CD4-positive, alpha-beta T cell treated with Interleukin-12 subunit alpha and Interleukin-12 subunit beta, for 1 hour (primary cell): ENCODE data around the gene F12.
A peak's percentile ranks its signal among the peaks of the same experiment; 100 is the strongest.
"Not testable (repeated sequence)": the region's sequence is repeated elsewhere in the genome, so short reads cannot be mapped to it uniquely, and the experiment has no call there.

Experiments
- DNase-seq: peaks from one replicate; pipeline ENCODE4 v3.0.0-alpha.2; 2020

Gene F12

GRCh38 chr5:177385720-177386119, 23.6 kb downstream of the F12 start:
- no peak for DNase-seq

GRCh38 chr5:177384134-177384533, 25.2 kb downstream of the F12 start, which contains the start of gene SLC34A1:
SLC34A1 (plus strand) TSS chr5:177384434; CDS start chr5:177385742, 1,308 bp downstream.
- DNase-seq: no peak

GRCh38 chr5:177383181-177383580, 26.2 kb downstream of the F12 start:
- no peak for DNase-seq

- DNase-seq: no peak
Observed at GRCh38 chr5:177382423-177383029, 26.8 kb downstream of the F12 start.

- no peak for DNase-seq
Observed at GRCh38 chr5:177380805-177381126, 28.6 kb downstream of the F12 start.

GRCh38 chr5:177378884-177379883, 30.2 kb downstream of the F12 start:
- no peak for DNase-seq

- no peak for DNase-seq
Observed at GRCh38 chr5:177377851-177378776, 31.2 kb downstream of the F12 start.

GRCh38 chr5:177376107-177376506, 33.3 kb downstream of the F12 start:
- DNase-seq: no peak

- not testable (repeated sequence) for DNase-seq
Observed at GRCh38 chr5:177375516-177375915, 33.8 kb downstream of the F12 start.

- DNase-seq: no peak
Observed at GRCh38 chr5:177374211-177374610, 35.2 kb downstream of the F12 start.

- DNase-seq: no peak
Observed at GRCh38 chr5:177373806-177374205, 35.6 kb downstream of the F12 start.

GRCh38 chr5:177372910-177373309, 36.5 kb downstream of the F12 start:
- DNase-seq: no peak

GRCh38 chr5:177372034-177372896, 37.1 kb downstream of the F12 start:
- DNase-seq: no peak

- no peak for DNase-seq
Observed at GRCh38 chr5:177371120-177372033, 38.0 kb downstream of the F12 start.

- peak; percentile 80 for DNase-seq
Observed at GRCh38 chr5:177370488-177371119, 38.8 kb downstream of the F12 start.

GRCh38 chr5:177369645-177370440, 39.5 kb downstream of the F12 start:
- DNase-seq: no peak

- no peak for DNase-seq
Observed at GRCh38 chr5:177368869-177369644, 40.3 kb downstream of the F12 start.

- no peak for DNase-seq
Observed at GRCh38 chr5:177367981-177368868, 41.1 kb downstream of the F12 start.
